Ishikawa (cell line): Measurements from ENCODE around the gene ZSCAN5B.

Experiments used
- CEBPB ChIP-seq: IDR thresholded peaks from 2 replicates; pipeline ENCODE4 v1.6.1; 2012
- CREB1 ChIP-seq: IDR thresholded peaks from 2 replicates; pipeline ENCODE4 v1.6.1; 2012; ENCODE audit warnings: low read depth
- EGR1 ChIP-seq: IDR thresholded peaks from 2 replicates; pipeline ENCODE4 v1.6.1; 2012
- EP300 ChIP-seq: IDR thresholded peaks from 2 replicates; pipeline ENCODE4 v1.6.1; 2012; ENCODE audit warnings: borderline replicate concordance
- FOXM1 ChIP-seq: IDR thresholded peaks from 2 replicates; pipeline ENCODE4 v1.6.1; 2012; ENCODE audit warnings: low read depth, borderline replicate concordance
- MAX ChIP-seq: IDR thresholded peaks from 2 replicates; pipeline ENCODE4 v1.6.1; 2012
- NFIC ChIP-seq: IDR thresholded peaks from 2 replicates; pipeline ENCODE4 v1.6.1; 2012
- RAD21 ChIP-seq: IDR thresholded peaks from 2 replicates; pipeline ENCODE4 v1.6.1; 2012; ENCODE audit warnings: low read depth
- TAF1 ChIP-seq: IDR thresholded peaks from 2 replicates; pipeline ENCODE4 v1.6.1; 2012; ENCODE audit warnings: low read depth, mild to moderate bottlenecking
- TCF12 ChIP-seq: IDR thresholded peaks from 2 replicates; pipeline ENCODE4 v1.6.1; 2012; ENCODE audit warnings: low read depth
- TEAD4 ChIP-seq: IDR thresholded peaks from 2 replicates; pipeline ENCODE4 v1.6.1; 2012
- USF1 ChIP-seq: IDR thresholded peaks from 2 replicates; pipeline ENCODE4 v1.6.1; 2012
- YY1 ChIP-seq: IDR thresholded peaks from 2 replicates; pipeline ENCODE4 v1.6.1; 2012; ENCODE audit warnings: low read depth
- ZBTB7A ChIP-seq: IDR thresholded peaks from 2 replicates; pipeline ENCODE4 v1.6.1; 2012; ENCODE audit warnings: low read depth
- TF ChIP-seq, protein P1 (sequence below): IDR thresholded peaks from 2 replicates; pipeline ENCODE4 v1.6.1; 2012; ENCODE audit warnings: low read depth, mild to moderate bottlenecking

ZSCAN5B gene

GRCh38 chr19:56191115-56191514, 6.5 kb downstream of the ZSCAN5B start:
- TF ChIP-seq TCF12, result no peak
- TF ChIP-seq, protein P1, sequence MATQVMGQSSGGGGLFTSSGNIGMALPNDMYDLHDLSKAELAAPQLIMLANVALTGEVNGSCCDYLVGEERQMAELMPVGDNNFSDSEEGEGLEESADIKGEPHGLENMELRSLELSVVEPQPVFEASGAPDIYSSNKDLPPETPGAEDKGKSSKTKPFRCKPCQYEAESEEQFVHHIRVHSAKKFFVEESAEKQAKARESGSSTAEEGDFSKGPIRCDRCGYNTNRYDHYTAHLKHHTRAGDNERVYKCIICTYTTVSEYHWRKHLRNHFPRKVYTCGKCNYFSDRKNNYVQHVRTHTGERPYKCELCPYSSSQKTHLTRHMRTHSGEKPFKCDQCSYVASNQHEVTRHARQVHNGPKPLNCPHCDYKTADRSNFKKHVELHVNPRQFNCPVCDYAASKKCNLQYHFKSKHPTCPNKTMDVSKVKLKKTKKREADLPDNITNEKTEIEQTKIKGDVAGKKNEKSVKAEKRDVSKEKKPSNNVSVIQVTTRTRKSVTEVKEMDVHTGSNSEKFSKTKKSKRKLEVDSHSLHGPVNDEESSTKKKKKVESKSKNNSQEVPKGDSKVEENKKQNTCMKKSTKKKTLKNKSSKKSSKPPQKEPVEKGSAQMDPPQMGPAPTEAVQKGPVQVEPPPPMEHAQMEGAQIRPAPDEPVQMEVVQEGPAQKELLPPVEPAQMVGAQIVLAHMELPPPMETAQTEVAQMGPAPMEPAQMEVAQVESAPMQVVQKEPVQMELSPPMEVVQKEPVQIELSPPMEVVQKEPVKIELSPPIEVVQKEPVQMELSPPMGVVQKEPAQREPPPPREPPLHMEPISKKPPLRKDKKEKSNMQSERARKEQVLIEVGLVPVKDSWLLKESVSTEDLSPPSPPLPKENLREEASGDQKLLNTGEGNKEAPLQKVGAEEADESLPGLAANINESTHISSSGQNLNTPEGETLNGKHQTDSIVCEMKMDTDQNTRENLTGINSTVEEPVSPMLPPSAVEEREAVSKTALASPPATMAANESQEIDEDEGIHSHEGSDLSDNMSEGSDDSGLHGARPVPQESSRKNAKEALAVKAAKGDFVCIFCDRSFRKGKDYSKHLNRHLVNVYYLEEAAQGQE, result no peak
- no peak for TF ChIP-seq MAX
- TF ChIP-seq RAD21, result no peak
- no peak for TF ChIP-seq EP300
- TF ChIP-seq TAF1, result no peak
- no peak for TF ChIP-seq USF1
- TF ChIP-seq CEBPB, result no peak
- no peak for TF ChIP-seq ZBTB7A
- no peak for TF ChIP-seq CREB1
- no peak for TF ChIP-seq EGR1
- no peak for TF ChIP-seq YY1
- TF ChIP-seq FOXM1, result no peak

- TF ChIP-seq YY1, result no peak
- no peak for TF ChIP-seq CREB1
- no peak for TF ChIP-seq MAX
- TF ChIP-seq TAF1, result no peak
- TF ChIP-seq CEBPB, result no peak
- TF ChIP-seq EP300, result no peak
- TF ChIP-seq, protein P1, result no peak
- no peak for TF ChIP-seq NFIC
- TF ChIP-seq EGR1, result no peak
- TF ChIP-seq ZBTB7A, result no peak
- TF ChIP-seq TEAD4, result no peak
- TF ChIP-seq RAD21, result no peak
- no peak for TF ChIP-seq FOXM1
- no peak for TF ChIP-seq USF1
- TF ChIP-seq TCF12, result no peak
Observed at GRCh38 chr19:56189785-56190184, 7.8 kb downstream of the ZSCAN5B start.

DNA sequence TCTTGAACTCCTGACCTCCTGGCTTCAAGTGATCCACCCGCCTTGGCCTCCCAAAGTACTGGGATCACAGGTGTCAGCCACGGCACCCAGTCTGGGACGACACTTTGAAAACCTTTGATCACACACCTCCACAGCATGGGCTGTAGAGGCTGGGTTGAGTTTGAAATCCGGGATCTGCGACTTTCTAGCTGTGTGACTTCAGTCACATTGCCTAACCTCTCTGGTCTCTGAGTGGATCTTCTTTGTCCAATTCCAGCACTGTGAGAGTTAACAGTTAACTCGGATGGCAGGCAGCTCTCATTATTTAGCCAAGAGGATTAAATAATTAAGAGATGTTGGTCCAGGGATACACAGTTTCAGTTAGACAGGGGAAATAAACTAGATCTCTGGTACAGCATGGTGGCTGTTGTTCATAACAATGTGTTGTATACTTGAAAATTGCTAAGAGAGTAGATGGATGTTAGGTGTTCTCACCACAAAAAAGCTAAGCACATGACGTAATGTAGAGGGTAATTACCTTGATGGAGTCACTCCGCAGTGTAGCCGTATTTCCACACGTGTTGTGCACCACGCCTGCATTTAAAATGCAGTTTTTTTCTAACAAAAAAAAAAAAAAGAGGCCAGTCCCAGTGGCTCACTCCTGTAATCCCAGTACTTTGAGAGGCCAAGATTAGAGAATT, 19.9 kb downstream of the ZSCAN5B start:
- TF ChIP-seq EP300, result no peak
- TF ChIP-seq TCF12, result no peak
- TF ChIP-seq MAX, result no peak
- no peak for TF ChIP-seq CREB1
- TF ChIP-seq EGR1, result no peak
- no peak for TF ChIP-seq TAF1
- no peak for TF ChIP-seq USF1
- TF ChIP-seq FOXM1, result no peak
- TF ChIP-seq, protein P1, result no peak
- TF ChIP-seq ZBTB7A, result no peak
- no peak for TF ChIP-seq RAD21
- no peak for TF ChIP-seq NFIC
- TF ChIP-seq CEBPB, result no peak
- TF ChIP-seq YY1, result no peak
- TF ChIP-seq TEAD4, result no peak

GRCh38 chr19:56176881-56177280, 20.7 kb downstream of the ZSCAN5B start:
- TF ChIP-seq FOXM1 (no peak), TCF12 (no peak), ZBTB7A (no peak), NFIC (no peak), CEBPB (no peak), TEAD4 (no peak), CREB1 (no peak)
